Measurements from ENCODE around the gene C12orf54. TPM values are rescaled to one million over a fixed set of nuclear protein-coding genes. Genes with fewer than 3 reads are reported as not detected.

Gene C12orf54
- total and polyA plus RNA-seq, 2 donors (not counting 3 experiments of a cell fraction or from before 2014, with no cell fraction given) = not detected

GRCh38 chr12:48525332-48525731 lies 43.0 kb downstream of the C12orf54 start, which contains the start of gene OR8S1:
OR8S1 (plus strand) TSS chr12:48525632; CDS start chr12:48525632, 0 bp downstream.
- H3K9me3 ChIP-seq (replicated peaks; ENCODE audit: control insufficient read depth, insufficient read depth, low read length) = no peaks in the 10 kb centered on the region
- no peak within 1 kb of the TSS for H3K4me3 ChIP-seq (replicated peaks in 1 of 3; ENCODE audit: insufficient read depth in 1 of 3, low read depth in 1 of 3, low read length in 3 of 3)
- no peaks in the 10 kb centered on the region for H3K27me3 ChIP-seq (ENCODE audit: control insufficient read depth in 2 of 2, insufficient read depth in 2 of 2, low read length in 2 of 2)
- no peaks in the 10 kb centered on the region for H3K9me1 ChIP-seq (replicated peaks; ENCODE audit: control insufficient read depth, extremely low read depth, insufficient read depth, low read length)
- H3K4me1 ChIP-seq (ENCODE audit: control insufficient read depth, extremely low read depth, insufficient read depth, low read length) = no peaks in the 10 kb centered on the region
- POLR2A ChIA-PET = no interaction called here
- no peak within 1 kb of the TSS for H3K27ac ChIP-seq (ENCODE audit: insufficient read depth, low read depth, low read length)
- dilution Hi-C loops (cut with MboI; ENCODE audit: extremely low pct_ligation_motif_present, low sequenced_read_pairs) = no loop called here
- H2AFZ ChIP-seq (ENCODE audit: low read depth, low read length) = no peak within 1 kb of the TSS
- no peaks in the 10 kb centered on the region for H4K20me1 ChIP-seq (replicated peaks; ENCODE audit: control insufficient read depth, extremely low read depth, insufficient read depth, low read length)
- H3K4me2 ChIP-seq (ENCODE audit: insufficient read depth, low read length) = no peak within 1 kb of the TSS
- H3K9ac ChIP-seq (replicated peaks; ENCODE audit: extremely low read depth, insufficient read depth, low read length) = no peak within 1 kb of the TSS
- H3K36me3 ChIP-seq (ENCODE audit: control insufficient read depth in 2 of 2, extremely low read depth in 1 of 2, insufficient read depth in 2 of 2, low read length in 2 of 2) = no peaks in the 10 kb centered on the region
- BruUV-seq (replicated peaks) = no TSS peak
- TF ChIP-seq EZH2 (IDR thresholded peaks at IDR 0.05; ENCODE audit: borderline replicate concordance, low read depth, low read length, severe bottlenecking) (no peak), GATA2 (IDR thresholded peaks at IDR 0.05; ENCODE audit: insufficient read depth, insufficient read length, low read depth, low read length) (no peak), MYC (IDR thresholded peaks at IDR 0.05; ENCODE audit: low read depth, low read length) (no peak), CTCF (IDR thresholded peaks at IDR 0.05; ENCODE audit: extremely low read depth in 1 of 2, insufficient read depth in 1 of 2, low read depth in 1 of 2, low read length in 2 of 2) (no peak), POLR2A (IDR thresholded peaks at IDR 0.05; ENCODE audit: low read depth, low read length) (no peak), FOS (IDR thresholded peaks at IDR 0.05; ENCODE audit: borderline replicate concordance, insufficient read depth, low read length) (no peak)
- no peak for DNase-seq (ENCODE audit: low read depth, low spot score)
- intact Hi-C loops (cut with micrococcal nuclease) = no loop called here
- CTCF ChIA-PET = no interaction called here
- FAIRE-seq = peak; percentile 8
- H3K79me2 ChIP-seq (ENCODE audit: control insufficient read depth, insufficient read depth, low read length) = no peaks in the 10 kb centered on the region

Measured in endothelial cell of umbilical vein (primary cell).